Panc1 (cell line): ENCODE results near the gene DACH1. TPM values are rescaled to one million over a fixed set of nuclear protein-coding genes. Genes with fewer than 3 reads are reported as not detected.

Experiments
- ATAC-seq: fragments of 200-7000 bp; cut with Tn5 transposase; 2 replicates; pipeline ENCODE4 v1.9.1; 2020; ENCODE audit warnings: mild to moderate bottlenecking, moderate library complexity
- BruUV-seq: library from RNA; stranded (reverse); fragments of 400-500 nt; replicated peaks from 2 replicates; lab custom pipeline; 2021; lab: Mats Ljungman, UMichigan
- CTCF ChIA-PET: fragments of 300-600 bp; sonication (Branson Sonifier 250); formaldehyde crosslinking; loops from one replicate; lab custom pipeline; 2022; ENCODE audit warnings: antibody characterized with exemption; lab: Charles Lee
- POLR2A ChIA-PET: fragments of 300-600 bp; sonication (Branson Sonifier 250); formaldehyde crosslinking; loops from one replicate; lab custom pipeline; 2022; ENCODE audit warnings: antibody characterized with exemption; lab: Charles Lee
- DNase-seq: peaks from one replicate; pipeline ENCODE4 v3.0.0-alpha.2; 2010; ENCODE audit warnings: low read depth, low spot score
- H3K27ac ChIP-seq: 2 replicates; pipeline ENCODE4 v1.5.1; 2011; ENCODE audit warnings: mild to moderate bottlenecking, low read length, inconsistent platforms
- H3K27me3 ChIP-seq: fragments of 200-500 bp; sonication (Bioruptor generic); 2 replicates; pipeline ENCODE4 v1.6.0; 2014; ENCODE audit warnings: low read length, inconsistent platforms; ENCODE audit not compliant: control insufficient read depth, insufficient read depth
- H3K36me3 ChIP-seq: fragments of 200-500 bp; sonication (Bioruptor generic); 2 replicates; pipeline ENCODE4 v1.5.1; 2014; ENCODE audit warnings: inconsistent platforms, mild to moderate bottlenecking, low read length, moderate library complexity; ENCODE audit not compliant: control insufficient read depth, insufficient read depth
- H3K4me1 ChIP-seq: 2 replicates; pipeline ENCODE4 v1.5.1; 2011; ENCODE audit warnings: inconsistent platforms, mild to moderate bottlenecking, low read length, moderate library complexity; ENCODE audit not compliant: control insufficient read depth, insufficient read depth
- H3K4me3 ChIP-seq, 2 experiments: 2 replicates each; pipeline ENCODE4 v1.5.1; 2011 to 2012; ENCODE audit warnings: low read depth in 2 of 2, low read length in 2 of 2, mild to moderate bottlenecking in 2 of 2, inconsistent platforms in 1 of 2, moderate library complexity in 1 of 2
- H3K9me3 ChIP-seq: fragments of 200-500 bp; sonication (Bioruptor generic); 2 replicates; pipeline ENCODE4 v1.5.1; 2014; ENCODE audit warnings: low read depth, mild to moderate bottlenecking, inconsistent platforms, low read length, moderate library complexity; ENCODE audit not compliant: control insufficient read depth, insufficient read depth
- CTCF ChIP-seq: fragments of 450-650 bp; IDR thresholded peaks from 2 replicates; pipeline ENCODE4 v1.5.1; 2017; ENCODE audit warnings: mild to moderate bottlenecking
- POLR2AphosphoS5 ChIP-seq: IDR thresholded peaks from 2 replicates; pipeline ENCODE4 v1.6.1; 2012; ENCODE audit warnings: mild to moderate bottlenecking, low read depth, low read length, moderate library complexity
- REST ChIP-seq, 2 experiments: IDR thresholded peaks; 2 replicates each; pipeline ENCODE4 v1.6.1; 2011 to 2012; ENCODE audit warnings: low read depth in 2 of 2, control low read depth in 1 of 2, low read length in 1 of 2, mild to moderate bottlenecking in 1 of 2, moderate library complexity in 1 of 2; ENCODE audit not compliant: insufficient read depth in 1 of 2
- SIN3A ChIP-seq: IDR thresholded peaks from 2 replicates; pipeline ENCODE4 v1.6.1; 2012; ENCODE audit warnings: low read depth, mild to moderate bottlenecking, low read length, moderate library complexity, borderline replicate concordance; ENCODE audit not compliant: insufficient read depth
- TCF7L2 ChIP-seq: IDR thresholded peaks from 2 replicates; pipeline ENCODE4 v1.6.1; 2011; ENCODE audit warnings: mild to moderate bottlenecking, low read depth, low read length, inconsistent platforms
- in situ Hi-C: cut with HindIII; loops from 2 replicates; pipeline ENCODE4 v1.10.0; 2016; ENCODE audit warnings: low sequenced_read_pairs, low pct_unique_long_range_greater_than_20kb
- intact Hi-C: fragments of 100-400 bp; cut with micrococcal nuclease; formaldehyde crosslinking; loops from one replicate; pipeline ENCODE4 v1.10.0; 2022; ENCODE audit not compliant: unreplicated experiment
- total RNA-seq: library from RNA; stranded (reverse); gene quantifications from one replicate; pipeline ENCODE4 v1.2.1, GENCODE V29; 2021; ENCODE audit not compliant: unreplicated experiment

The DACH1 gene
- total RNA-seq, 1 experiment from 2014 or later = 0.54 TPM

GRCh38 chr13:71644579-71644978, 222.4 kb downstream of the DACH1 start:
- in situ Hi-C loops = no loop called here
- CTCF ChIA-PET = interaction anchor here (0.6 kb wide), 1 partner anchor 1039 kb away, joined by 3 read pairs; no protein-coding TSS in a partner anchor
- DNase-seq = no peak

GRCh38 chr13:71643448-71643860, 223.6 kb downstream of the DACH1 start:
- no peaks in the 10 kb centered on the region for H3K4me1 ChIP-seq
- H3K27ac ChIP-seq = no peak overlapping the region
- ChIA-PET POLR2A (no interaction called here), CTCF (no interaction called here)
- no peaks in the 10 kb centered on the region for H3K36me3 ChIP-seq
- no peak overlapping the region for H3K4me3 ChIP-seq
- no peaks in the 10 kb centered on the region for H3K27me3 ChIP-seq
- in situ Hi-C loops = no loop called here
- no peak for ATAC-seq
- TF ChIP-seq TCF7L2 (no peak), POLR2AphosphoS5 (no peak), SIN3A (no peak), REST (IDR thresholded peaks at IDR 0.05; ENCODE audit: insufficient read depth in 1 of 2, low read depth in 2 of 2, low read length in 1 of 2) (no peak), CTCF (no peak)
- BruUV-seq = no TSS peak
- no peaks in the 10 kb centered on the region for H3K9me3 ChIP-seq
- no peak for DNase-seq
- intact Hi-C loops = no loop called here

More at GRCh38 chr13:71644579-71644978, 222.4 kb downstream of the DACH1 start:
- H3K36me3 ChIP-seq = no peaks in the 10 kb centered on the region
- H3K27ac ChIP-seq = no peak overlapping the region
- TF ChIP-seq REST (IDR thresholded peaks at IDR 0.05; ENCODE audit: insufficient read depth in 1 of 2, low read depth in 2 of 2, low read length in 1 of 2) (no peak), TCF7L2 (no peak), POLR2AphosphoS5 (no peak), CTCF (no peak), SIN3A (no peak)
- H3K9me3 ChIP-seq = no peaks in the 10 kb centered on the region
- H3K4me3 ChIP-seq = no peak overlapping the region
- H3K27me3 ChIP-seq = no peaks in the 10 kb centered on the region
- intact Hi-C loops = no loop called here
- no peak for ATAC-seq
- H3K4me1 ChIP-seq = no peaks in the 10 kb centered on the region
- BruUV-seq = no TSS peak
- POLR2A ChIA-PET = no interaction called here
